Astrocyte (in vitro differentiated cells and primary cell): ENCODE measurements around the gene TMEM17. TPM values are rescaled to one million over a fixed set of nuclear protein-coding genes. Genes with fewer than 3 reads are reported as not detected.

Experiments used
- DNase-seq: peaks from one replicate; pipeline ENCODE4 v3.0.0-alpha.2; 2010; ENCODE audit warnings: low read depth
- FAIRE-seq: peaks from 2 replicates; lab custom pipeline; 2011; peaks lifted over from hg19 to GRCh38; lab: Jason Lieb, UNC
- H2AFZ ChIP-seq: 2 replicates; pipeline ENCODE4 v1.6.0; 2012; ENCODE audit warnings: low read depth, low read length, inconsistent platforms
- H3K27ac ChIP-seq: 2 replicates; pipeline ENCODE4 v1.5.1; 2011; ENCODE audit warnings: low read depth, low read length, inconsistent platforms
- H3K27me3 ChIP-seq: 2 replicates; pipeline ENCODE4 v1.6.0; 2011; ENCODE audit warnings: low read length, inconsistent platforms; ENCODE audit not compliant: insufficient read depth
- H3K36me3 ChIP-seq: 2 replicates; pipeline ENCODE4 v1.5.1; 2011; ENCODE audit warnings: low read length, inconsistent platforms; ENCODE audit not compliant: insufficient read depth
- H3K4me1 ChIP-seq: 2 replicates; pipeline ENCODE4 v1.5.1; 2011; ENCODE audit warnings: low read length, inconsistent platforms; ENCODE audit not compliant: insufficient read depth
- H3K4me2 ChIP-seq: 2 replicates; pipeline ENCODE4 v1.6.0; 2012; ENCODE audit warnings: low read length, inconsistent platforms
- H3K4me3 ChIP-seq: 2 replicates; pipeline ENCODE4 v1.5.1; 2011; ENCODE audit warnings: low read depth, mild to moderate bottlenecking, low read length, inconsistent platforms; ENCODE audit not compliant: insufficient read depth
- H3K79me2 ChIP-seq: 2 replicates; pipeline ENCODE4 v1.6.0; 2012; ENCODE audit warnings: mild to moderate bottlenecking, low read length, inconsistent platforms; ENCODE audit not compliant: insufficient read depth
- H3K9ac ChIP-seq: 2 replicates; pipeline ENCODE4 v1.6.0; 2012; ENCODE audit warnings: mild to moderate bottlenecking, low read length, inconsistent platforms
- H3K9me3 ChIP-seq: 2 replicates; pipeline ENCODE4 v1.5.1; 2012; ENCODE audit warnings: low read depth, mild to moderate bottlenecking, low read length, inconsistent platforms; ENCODE audit not compliant: insufficient read depth
- H4K20me1 ChIP-seq: 2 replicates; pipeline ENCODE4 v1.6.0; 2012; ENCODE audit warnings: low read length, inconsistent platforms; ENCODE audit not compliant: insufficient read depth
- H3K27ac Mint-ChIP-seq: one replicate; pipeline ENCODE4 v1.8.0; 2021; ENCODE audit warnings: mild to moderate bottlenecking, mixed read lengths; ENCODE audit not compliant: unreplicated experiment
- H3K27me3 Mint-ChIP-seq: one replicate; pipeline ENCODE4 v1.8.0; 2021; ENCODE audit warnings: low read depth, mixed read lengths; ENCODE audit not compliant: unreplicated experiment
- H3K36me3 Mint-ChIP-seq: one replicate; pipeline ENCODE4 v1.8.0; 2021; ENCODE audit warnings: low read depth, mixed read lengths; ENCODE audit not compliant: unreplicated experiment
- H3K4me1 Mint-ChIP-seq: one replicate; pipeline ENCODE4 v1.8.0; 2021; ENCODE audit warnings: low read depth, mixed read lengths; ENCODE audit not compliant: unreplicated experiment
- H3K4me3 Mint-ChIP-seq: one replicate; pipeline ENCODE4 v1.8.0; 2021; ENCODE audit warnings: mild to moderate bottlenecking, moderate library complexity, mixed read lengths; ENCODE audit not compliant: unreplicated experiment
- H3K9me3 Mint-ChIP-seq: one replicate; pipeline ENCODE4 v1.8.0; 2021; ENCODE audit warnings: mild to moderate bottlenecking, mixed read lengths; ENCODE audit not compliant: unreplicated experiment
- EZH2 ChIP-seq: IDR thresholded peaks from 2 replicates; pipeline ENCODE4 v1.6.1; 2012; ENCODE audit warnings: mild to moderate bottlenecking, low read length, inconsistent platforms; ENCODE audit not compliant: insufficient read depth
- total RNA-seq: library from RNA; stranded (reverse); gene quantifications from 2 replicates; pipeline ENCODE4 v1.2.1, GENCODE V29; 2021
- TF ChIP-seq, protein P1 (sequence below): IDR thresholded peaks from 2 replicates; pipeline ENCODE4 v1.5.1; 2011; ENCODE audit warnings: low read depth, mild to moderate bottlenecking, inconsistent platforms, low read length, moderate library complexity; ENCODE audit not compliant: insufficient read depth

Gene TMEM17
- total RNA-seq, 1 donor from 2014 or later, result 2.7 TPM

GRCh38 chr2:62526531-62527381 lies 20.8 kb upstream of the TMEM17 start:
- H3K36me3 Mint-ChIP-seq, result no peaks in the 10 kb centered on the region
- no peaks in the 10 kb centered on the region for H3K4me1 Mint-ChIP-seq
- Histone ChIP-seq H4K20me1 (no peaks in the 10 kb centered on the region), H3K4me3 (no peak overlapping the region), H3K27ac (no peak overlapping the region), H2AFZ (no peak overlapping the region), H3K36me3 (no peaks in the 10 kb centered on the region), H3K9me3 (no peaks in the 10 kb centered on the region), H3K4me1 (no peaks in the 10 kb centered on the region), H3K27me3 (no peaks in the 10 kb centered on the region), H3K4me2 (no peak overlapping the region), H3K79me2 (no peaks in the 10 kb centered on the region), H3K9ac (no peak overlapping the region)
- FAIRE-seq (no peak), DNase-seq (no peak)
- TF ChIP-seq, protein P1, sequence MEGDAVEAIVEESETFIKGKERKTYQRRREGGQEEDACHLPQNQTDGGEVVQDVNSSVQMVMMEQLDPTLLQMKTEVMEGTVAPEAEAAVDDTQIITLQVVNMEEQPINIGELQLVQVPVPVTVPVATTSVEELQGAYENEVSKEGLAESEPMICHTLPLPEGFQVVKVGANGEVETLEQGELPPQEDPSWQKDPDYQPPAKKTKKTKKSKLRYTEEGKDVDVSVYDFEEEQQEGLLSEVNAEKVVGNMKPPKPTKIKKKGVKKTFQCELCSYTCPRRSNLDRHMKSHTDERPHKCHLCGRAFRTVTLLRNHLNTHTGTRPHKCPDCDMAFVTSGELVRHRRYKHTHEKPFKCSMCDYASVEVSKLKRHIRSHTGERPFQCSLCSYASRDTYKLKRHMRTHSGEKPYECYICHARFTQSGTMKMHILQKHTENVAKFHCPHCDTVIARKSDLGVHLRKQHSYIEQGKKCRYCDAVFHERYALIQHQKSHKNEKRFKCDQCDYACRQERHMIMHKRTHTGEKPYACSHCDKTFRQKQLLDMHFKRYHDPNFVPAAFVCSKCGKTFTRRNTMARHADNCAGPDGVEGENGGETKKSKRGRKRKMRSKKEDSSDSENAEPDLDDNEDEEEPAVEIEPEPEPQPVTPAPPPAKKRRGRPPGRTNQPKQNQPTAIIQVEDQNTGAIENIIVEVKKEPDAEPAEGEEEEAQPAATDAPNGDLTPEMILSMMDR, result no peak
- no peak for TF ChIP-seq EZH2
- no peaks in the 10 kb centered on the region for H3K9me3 Mint-ChIP-seq
- H3K4me3 Mint-ChIP-seq, result no peak overlapping the region
- H3K27ac Mint-ChIP-seq, result peak overlapping the region; percentile 26
- H3K27me3 Mint-ChIP-seq, result no peaks in the 10 kb centered on the region

DNA sequence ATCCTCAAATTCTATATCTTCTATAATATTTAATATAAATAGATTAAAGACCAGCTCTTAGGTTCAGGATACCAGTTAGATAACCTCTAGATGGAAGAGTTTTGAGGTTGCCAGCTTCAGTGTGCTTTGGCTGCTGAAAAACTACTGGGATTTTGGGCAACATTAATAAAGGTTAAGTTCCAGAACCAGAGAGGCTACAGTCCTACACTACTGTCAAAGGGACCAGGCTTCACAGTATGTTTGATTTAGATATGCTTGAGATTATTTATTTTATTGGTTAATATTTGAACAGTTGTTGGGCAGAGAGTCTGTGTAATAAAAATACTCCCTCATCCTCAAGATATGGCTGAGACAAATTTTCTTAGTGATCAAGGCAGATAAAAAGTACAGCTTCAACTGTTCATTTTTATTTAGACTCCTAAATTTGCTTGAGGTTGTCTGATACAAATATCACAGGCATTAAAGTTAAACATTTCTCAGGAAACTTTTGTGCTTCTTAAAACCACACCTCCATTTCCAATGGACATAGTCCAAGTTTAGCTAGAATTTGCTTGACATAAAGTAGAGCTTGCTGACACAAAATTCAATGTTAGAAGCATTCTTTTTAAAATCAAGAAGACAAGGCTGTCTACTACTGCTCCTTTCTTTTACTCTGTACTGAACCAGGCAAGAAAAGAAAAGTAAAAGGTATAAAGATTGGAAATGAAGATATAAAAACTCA lies 19.7 kb upstream of the TMEM17 start:
- no peaks in the 10 kb centered on the region for H3K9me3 Mint-ChIP-seq
- Histone ChIP-seq H3K4me2 (no peak overlapping the region), H3K9ac (no peak overlapping the region), H3K79me2 (no peaks in the 10 kb centered on the region), H3K27me3 (no peaks in the 10 kb centered on the region), H4K20me1 (no peaks in the 10 kb centered on the region), H3K9me3 (no peaks in the 10 kb centered on the region), H3K4me3 (no peak overlapping the region), H2AFZ (no peak overlapping the region), H3K4me1 (no peaks in the 10 kb centered on the region), H3K36me3 (no peaks in the 10 kb centered on the region), H3K27ac (no peak overlapping the region)
- TF ChIP-seq EZH2, result no peak
- TF ChIP-seq, protein P1, result no peak
- no peak overlapping the region for H3K27ac Mint-ChIP-seq
- no peak overlapping the region for H3K4me3 Mint-ChIP-seq
- H3K27me3 Mint-ChIP-seq, result no peaks in the 10 kb centered on the region
- no peaks in the 10 kb centered on the region for H3K36me3 Mint-ChIP-seq
- H3K4me1 Mint-ChIP-seq, result no peaks in the 10 kb centered on the region
- DNase-seq (no peak), FAIRE-seq (no peak)
